ENCODE results near the gene PRKAR1B.

PRKAR1B gene

DNA sequence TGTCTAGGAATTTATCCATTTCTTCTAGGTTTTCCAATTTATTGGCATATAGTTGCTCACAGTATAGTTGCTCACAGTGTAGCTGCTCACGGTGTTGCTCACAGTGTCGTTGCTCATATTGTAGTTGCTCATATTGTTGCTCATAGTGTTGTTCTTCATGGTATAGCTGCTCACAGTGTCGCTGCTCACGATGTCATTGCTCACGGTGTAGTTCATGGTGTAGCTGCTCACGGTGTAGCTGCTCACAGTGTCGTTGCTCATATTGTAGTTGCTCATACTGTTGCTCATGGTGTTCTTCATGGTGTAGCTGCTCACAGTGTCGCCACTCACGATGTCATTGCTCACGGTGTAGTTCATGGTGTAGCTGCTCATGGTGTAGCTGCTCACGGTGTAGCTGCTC lies 7.7 kb upstream of the PRKAR1B start:
- peaks cover 14% of the 10 kb centered on the region for H3K9me3 ChIP-seq (ENCODE audit: low read length)
- H3K79me2 ChIP-seq (ENCODE audit: insufficient read depth, low read length), result peaks cover 39% of the 10 kb centered on the region
- H3K4me1 ChIP-seq (ENCODE audit: insufficient read depth, low read length, severe bottlenecking), result no peaks in the 10 kb centered on the region
- no peak overlapping the region for H2AFZ ChIP-seq (ENCODE audit: low read length)
- no peak for TF ChIP-seq EZH2 (IDR thresholded peaks at IDR 0.05; ENCODE audit: borderline replicate concordance, low read length)
- TF ChIP-seq, protein P1, sequence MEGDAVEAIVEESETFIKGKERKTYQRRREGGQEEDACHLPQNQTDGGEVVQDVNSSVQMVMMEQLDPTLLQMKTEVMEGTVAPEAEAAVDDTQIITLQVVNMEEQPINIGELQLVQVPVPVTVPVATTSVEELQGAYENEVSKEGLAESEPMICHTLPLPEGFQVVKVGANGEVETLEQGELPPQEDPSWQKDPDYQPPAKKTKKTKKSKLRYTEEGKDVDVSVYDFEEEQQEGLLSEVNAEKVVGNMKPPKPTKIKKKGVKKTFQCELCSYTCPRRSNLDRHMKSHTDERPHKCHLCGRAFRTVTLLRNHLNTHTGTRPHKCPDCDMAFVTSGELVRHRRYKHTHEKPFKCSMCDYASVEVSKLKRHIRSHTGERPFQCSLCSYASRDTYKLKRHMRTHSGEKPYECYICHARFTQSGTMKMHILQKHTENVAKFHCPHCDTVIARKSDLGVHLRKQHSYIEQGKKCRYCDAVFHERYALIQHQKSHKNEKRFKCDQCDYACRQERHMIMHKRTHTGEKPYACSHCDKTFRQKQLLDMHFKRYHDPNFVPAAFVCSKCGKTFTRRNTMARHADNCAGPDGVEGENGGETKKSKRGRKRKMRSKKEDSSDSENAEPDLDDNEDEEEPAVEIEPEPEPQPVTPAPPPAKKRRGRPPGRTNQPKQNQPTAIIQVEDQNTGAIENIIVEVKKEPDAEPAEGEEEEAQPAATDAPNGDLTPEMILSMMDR (IDR thresholded peaks at IDR 0.05; ENCODE audit: low read length), result no peak
- no peak overlapping the region for H3K9ac ChIP-seq (ENCODE audit: low read length)
- no peaks in the 10 kb centered on the region for H3K27me3 ChIP-seq (ENCODE audit: insufficient read depth, low read length)
- H3K27ac ChIP-seq (ENCODE audit: low read depth, low read length, poor library complexity, severe bottlenecking), result no peak overlapping the region
- H3K4me2 ChIP-seq (ENCODE audit: low read length), result no peak overlapping the region
- no peaks in the 10 kb centered on the region for H4K20me1 ChIP-seq (ENCODE audit: insufficient read depth, low read length)
- H3F3A ChIP-seq (ENCODE audit: insufficient read depth, low read length), result peaks cover 6% of the 10 kb centered on the region; the same call in 1 of the 2 replicates
- H3K4me3 ChIP-seq (ENCODE audit: low read depth, low read length, poor library complexity, severe bottlenecking), result no peak overlapping the region
- H3K36me3 ChIP-seq (ENCODE audit: insufficient read depth, low read length), result peaks cover 66% of the 10 kb centered on the region
- no peaks in the 10 kb centered on the region for H3K9me2 ChIP-seq (ENCODE audit: low read depth, low read length)

DNA sequence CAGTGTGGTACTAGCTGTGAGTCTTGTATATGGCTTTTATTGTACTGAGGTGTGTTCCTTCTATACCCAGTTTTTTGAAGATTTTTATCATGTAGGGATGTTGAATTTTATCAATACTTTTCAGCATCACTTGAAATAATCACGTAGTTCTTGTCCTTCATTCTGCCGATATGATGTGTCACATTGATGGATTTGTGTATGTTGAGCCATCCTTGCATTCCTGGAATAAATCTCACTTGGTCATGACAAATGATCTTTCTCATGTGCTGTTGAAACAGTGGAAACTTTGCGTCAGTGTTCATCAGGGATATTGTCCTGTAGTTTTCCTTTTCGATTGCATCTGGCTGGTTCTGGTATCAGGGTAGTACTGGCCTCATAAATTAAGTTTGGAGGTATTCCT lies 7.1 kb upstream of the PRKAR1B start:
- Histone ChIP-seq H3K79me2 (ENCODE audit: insufficient read depth, low read length) (peaks cover 39% of the 10 kb centered on the region), H4K20me1 (ENCODE audit: insufficient read depth, low read length) (no peaks in the 10 kb centered on the region), H2AFZ (ENCODE audit: low read length) (no peak overlapping the region), H3K9me2 (ENCODE audit: low read depth, low read length) (no peaks in the 10 kb centered on the region), H3K27ac (ENCODE audit: low read depth, low read length, poor library complexity, severe bottlenecking) (no peak overlapping the region), H3F3A (ENCODE audit: insufficient read depth, low read length) (peaks cover 6% of the 10 kb centered on the region; the same call in 1 of the 2 replicates), H3K27me3 (ENCODE audit: insufficient read depth, low read length) (no peaks in the 10 kb centered on the region), H3K4me3 (ENCODE audit: low read depth, low read length, poor library complexity, severe bottlenecking) (no peak overlapping the region), H3K4me1 (ENCODE audit: insufficient read depth, low read length, severe bottlenecking) (no peaks in the 10 kb centered on the region), H3K36me3 (ENCODE audit: insufficient read depth, low read length) (peaks cover 67% of the 10 kb centered on the region), H3K4me2 (ENCODE audit: low read length) (no peak overlapping the region), H3K9ac (ENCODE audit: low read length) (no peak overlapping the region), H3K9me3 (ENCODE audit: low read length) (peaks cover 14% of the 10 kb centered on the region)
- no peak for TF ChIP-seq EZH2 (IDR thresholded peaks at IDR 0.05; ENCODE audit: borderline replicate concordance, low read length)
- TF ChIP-seq, protein P1 (IDR thresholded peaks at IDR 0.05; ENCODE audit: low read length), result no peak

DNA sequence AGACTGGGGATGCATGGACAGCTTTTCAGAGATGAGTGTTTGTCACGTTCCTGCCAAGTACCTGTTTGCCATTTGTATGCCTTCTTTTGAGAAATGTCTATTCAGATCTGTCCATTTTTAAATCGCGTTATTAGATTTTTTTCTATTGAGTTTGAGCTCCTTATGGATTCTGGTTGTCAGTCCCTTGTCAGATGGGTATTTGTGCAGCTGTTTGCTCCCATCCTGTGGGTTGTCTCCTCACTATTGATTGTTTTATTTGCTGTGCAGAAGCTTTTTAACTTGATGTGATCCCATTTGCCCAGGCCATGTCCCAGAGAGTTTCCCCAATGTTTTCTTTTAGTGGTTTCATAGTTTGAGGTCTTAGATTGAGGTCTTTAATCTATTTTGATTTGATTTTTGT lies 5.5 kb upstream of the PRKAR1B start:
- H3K9me2 ChIP-seq (ENCODE audit: low read depth, low read length), result no peaks in the 10 kb centered on the region
- H2AFZ ChIP-seq (ENCODE audit: low read length), result no peak overlapping the region
- peaks cover 6% of the 10 kb centered on the region; the same call in 1 of the 2 replicates for H3F3A ChIP-seq (ENCODE audit: insufficient read depth, low read length)
- no peak overlapping the region for H3K27ac ChIP-seq (ENCODE audit: low read depth, low read length, poor library complexity, severe bottlenecking)
- H3K4me3 ChIP-seq (ENCODE audit: low read depth, low read length, poor library complexity, severe bottlenecking), result no peak overlapping the region
- no peak overlapping the region for H3K4me2 ChIP-seq (ENCODE audit: low read length)
- TF ChIP-seq, protein P1 (IDR thresholded peaks at IDR 0.05; ENCODE audit: low read length), result no peak
- TF ChIP-seq EZH2 (IDR thresholded peaks at IDR 0.05; ENCODE audit: borderline replicate concordance, low read length), result no peak
- H3K36me3 ChIP-seq (ENCODE audit: insufficient read depth, low read length), result peaks cover 66% of the 10 kb centered on the region
- H3K4me1 ChIP-seq (ENCODE audit: insufficient read depth, low read length, severe bottlenecking), result peaks cover 12% of the 10 kb centered on the region
- peaks cover 38% of the 10 kb centered on the region for H3K79me2 ChIP-seq (ENCODE audit: insufficient read depth, low read length)
- H4K20me1 ChIP-seq (ENCODE audit: insufficient read depth, low read length), result no peaks in the 10 kb centered on the region
- no peak overlapping the region for H3K9ac ChIP-seq (ENCODE audit: low read length)
- peaks cover 14% of the 10 kb centered on the region for H3K9me3 ChIP-seq (ENCODE audit: low read length)
- no peaks in the 10 kb centered on the region for H3K27me3 ChIP-seq (ENCODE audit: insufficient read depth, low read length)

All from OCI-LY1 (cell line).